ENCODE data around the gene TTI1.

DNA sequence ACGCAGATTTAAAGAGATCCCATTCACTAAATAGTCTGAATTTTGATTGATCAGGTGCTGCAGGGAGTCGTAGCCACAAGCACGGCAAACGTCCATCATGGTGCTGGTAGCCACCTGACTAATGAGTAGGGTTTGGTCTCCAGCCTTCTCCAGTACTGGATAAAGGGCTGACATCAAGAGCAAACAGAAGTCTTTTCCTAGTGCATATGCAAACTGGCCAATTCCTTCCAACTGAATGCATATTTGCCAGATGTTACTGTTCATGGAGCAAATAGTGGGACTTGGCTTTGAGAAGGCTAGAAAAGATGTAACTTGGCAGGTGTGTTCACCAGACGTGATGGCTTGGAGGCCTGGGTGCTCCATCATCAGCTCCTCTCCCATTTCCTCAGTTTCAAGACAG, 21.6 kb downstream of the TTI1 start:
- TF ChIP-seq CTCF (IDR thresholded peaks at IDR 0.05) (no peak), EP300 (IDR thresholded peaks at IDR 0.05) (no peak), POLR2A (IDR thresholded peaks at IDR 0.05) (no peak)

Measured in tibial nerve (tissue), 4 donors.